ENCODE measurements around the gene FAM177B. TPM values are rescaled to one million over a fixed set of nuclear protein-coding genes. Genes with fewer than 3 reads are reported as not detected.

Gene FAM177B
- total and polyA plus RNA-seq, 4 donors, result 0.09 to 0.17 TPM; not detected in 2

- TF ChIP-seq YY1 (IDR thresholded peaks at IDR 0.05), result no peak
- TF ChIP-seq CTCF (IDR thresholded peaks at IDR 0.05; ENCODE audit: low read depth, low read length, missing input control), result no peak
- TF ChIP-seq HNF4A (conservative IDR thresholded peaks at IDR 0.05), result no peak
- TF ChIP-seq FOXA2 (IDR thresholded peaks at IDR 0.05), result no peak
- no peak for TF ChIP-seq GABPA (IDR thresholded peaks at IDR 0.05 in 1 of 2, conservative IDR thresholded peaks at IDR 0.05 in 1 of 2)
- TF ChIP-seq ATF3 (IDR thresholded peaks at IDR 0.05), result no peak
- no peaks in the 10 kb centered on the region for H3K9me3 ChIP-seq (ENCODE audit: control insufficient read depth in 4 of 4, low read length in 3 of 4)
- DNase-seq (ENCODE audit: low spot score), result no peak
- 95% methylated on average over 1 of the region's 1 CpG for WGBS
- no peak overlapping the region for H3K4me3 ChIP-seq (ENCODE audit: low read depth in 1 of 3, low read length in 3 of 3)
- H3K4me1 ChIP-seq (ENCODE audit: control insufficient read depth in 4 of 4, insufficient read depth in 4 of 4, low read length in 3 of 4), result no peaks in the 10 kb centered on the region
- no peak overlapping the region for H3K27ac ChIP-seq (ENCODE audit: low read depth in 1 of 2, low read length in 2 of 2)
- H3K27me3 ChIP-seq (ENCODE audit: control insufficient read depth in 4 of 4, insufficient read depth in 4 of 4, low read length in 3 of 4), result no peaks in the 10 kb centered on the region
- H3K36me3 ChIP-seq (ENCODE audit: control insufficient read depth in 4 of 4, insufficient read depth in 3 of 4, low read depth in 1 of 4, low read length in 3 of 4), result no peaks in the 10 kb centered on the region
- H3K9ac ChIP-seq (ENCODE audit: low read depth in 1 of 2, low read length in 2 of 2), result no peak overlapping the region
Measured at GRCh38 chr1:222704260-222704659, 32.7 kb upstream of the FAM177B start.

- Histone ChIP-seq H3K9me3 (ENCODE audit: control insufficient read depth in 4 of 4, low read length in 3 of 4) (no peaks in the 10 kb centered on the region), H3K9ac (ENCODE audit: low read depth in 1 of 2, low read length in 2 of 2) (no peak overlapping the region), H3K4me3 (ENCODE audit: low read depth in 1 of 3, low read length in 3 of 3) (no peak overlapping the region), H3K27ac (ENCODE audit: low read depth in 1 of 2, low read length in 2 of 2) (no peak overlapping the region), H3K27me3 (ENCODE audit: control insufficient read depth in 4 of 4, insufficient read depth in 4 of 4, low read length in 3 of 4) (no peaks in the 10 kb centered on the region), H3K4me1 (ENCODE audit: control insufficient read depth in 4 of 4, insufficient read depth in 4 of 4, low read length in 3 of 4) (peaks cover 2 to 14% (median 8%) of the 10 kb centered on the region in 4 donors), H3K36me3 (ENCODE audit: control insufficient read depth in 4 of 4, insufficient read depth in 3 of 4, low read depth in 1 of 4, low read length in 3 of 4) (peaks cover 0 to 2% (median 0%) of the 10 kb centered on the region in 4 donors)
- TF ChIP-seq FOXA2 (IDR thresholded peaks at IDR 0.05) (no peak), EGR1 (IDR thresholded peaks at IDR 0.05; ENCODE audit: low read depth in 2 of 2) (no peak), ATF3 (IDR thresholded peaks at IDR 0.05) (no peak), ZBTB33 (IDR thresholded peaks at IDR 0.05) (no peak), MAX (IDR thresholded peaks at IDR 0.05) (no peak), HNF4G (IDR thresholded peaks at IDR 0.05) (no peak), NR2F2 (IDR thresholded peaks at IDR 0.05) (no peak), CTCF (IDR thresholded peaks at IDR 0.05; ENCODE audit: low read depth, low read length, missing input control) (no peak), FOXA1 (IDR thresholded peaks at IDR 0.05) (no peak), TAF1 (conservative IDR thresholded peaks at IDR 0.05) (no peak)
- no peak for DNase-seq (ENCODE audit: low spot score)
- WGBS, result 86% methylated on average over 4 of the region's 4 CpGs
Measured at GRCh38 chr1:222706815-222707214, 30.2 kb upstream of the FAM177B start.

Measured in liver (tissue), 9 donors.